A549 (cell line): Measurements from ENCODE around the gene MTOR. TPM values are rescaled to one million over a fixed set of nuclear protein-coding genes. Genes with fewer than 3 reads are reported as not detected.
"Not testable (repeated sequence)": the region's sequence is repeated elsewhere in the genome, so short reads cannot be mapped to it uniquely, and the experiment has no call there.

Experiments
- ATAC-seq, 2 experiments: fragments of 200-7000 bp in 1 of 2; fragments of >200 bp in 1 of 2; cut with Nextera tagmentation in 1 of 2; cut with Tn5 transposase in 1 of 2; 3 replicates each; pipeline versions ENCODE4 v1.8.0 to v1.9.1; 2018 to 2020; ENCODE audit warnings: mild to moderate bottlenecking in 1 of 2, moderate library complexity in 1 of 2
- CTCF ChIA-PET: fragments of 300-600 bp; sonication (Branson Sonifier 250); formaldehyde crosslinking; extraction: SDS; loops from one replicate; lab custom pipeline; 2021; ENCODE audit warnings: antibody characterized with exemption, inconsistent platforms; lab: Yijun Ruan, JAX
- POLR2A ChIA-PET: fragments of 350-600 bp; formaldehyde crosslinking; extraction: SDS; loops from one replicate; lab custom pipeline; 2021; ENCODE audit warnings: antibody characterized with exemption, inconsistent platforms; lab: Yijun Ruan, JAX
- DNase-seq, 2 experiments: peaks; one replicate each; pipeline versions ENCODE4 v3.0.0 to v3.0.0-alpha.2; 2011 to 2016; ENCODE audit warnings: low read depth in 1 of 2, low spot score in 1 of 2
- FAIRE-seq: peaks from 2 replicates; lab custom pipeline; 2011; peaks lifted over from hg19 to GRCh38; lab: Jason Lieb, UNC
- H3K27ac ChIP-seq, 2 experiments: fragments of >200 bp; sonication (Bioruptor Twin); formaldehyde crosslinking; 3 replicates each; pipeline ENCODE4 v1.5.1; 2016 to 2017
- H3K4me1 ChIP-seq: fragments of >200 bp; sonication (Bioruptor Twin); formaldehyde crosslinking; 3 replicates; pipeline ENCODE4 v1.6.1; 2016
- H3K4me2 ChIP-seq: fragments of >200 bp; sonication (Bioruptor Twin); formaldehyde crosslinking; 3 replicates; pipeline ENCODE4 v1.6.1; 2016
- H3K4me3 ChIP-seq: fragments of >200 bp; sonication (Bioruptor Twin); formaldehyde crosslinking; 3 replicates; pipeline ENCODE4 v1.5.1; 2016
- H3K9me3 ChIP-seq: fragments of >200 bp; sonication (Bioruptor Twin); formaldehyde crosslinking; 3 replicates; pipeline ENCODE4 v1.6.1; 2016
- CHD2 ChIP-seq: fragments of 150-350 bp; IDR thresholded peaks from 2 replicates; pipeline ENCODE4 v1.6.1; 2014; ENCODE audit warnings: low read length; ENCODE audit not compliant: partially characterized antibody
- FOSL2 ChIP-seq, 2 experiments: fragments of 450-650 bp in 1 of 2; fragments of >200 bp in 1 of 2; sonication (Bioruptor Twin) in 1 of 2; formaldehyde crosslinking; IDR thresholded peaks; 2 replicates each; pipeline versions ENCODE4 v1.5.0 to v1.6.1; 2016 to 2020; ENCODE audit warnings: mild to moderate bottlenecking in 1 of 2, moderate library complexity in 1 of 2
- JUN ChIP-seq, 2 experiments: fragments of >200 bp; sonication (Bioruptor Twin); formaldehyde crosslinking; IDR thresholded peaks; 2 replicates in 1 of 2; 3 replicates in 1 of 2; pipeline ENCODE4 v1.6.1; 2016 to 2017
- KDM5A ChIP-seq: fragments of 200-600 bp; sonication (generic); IDR thresholded peaks from 2 replicates; pipeline ENCODE4 v1.6.1; 2016; ENCODE audit warnings: antibody characterized with exemption, mild to moderate bottlenecking
- MYC ChIP-seq: IDR thresholded peaks from 2 replicates; pipeline ENCODE4 v1.6.1; 2012; ENCODE audit warnings: mild to moderate bottlenecking, inconsistent platforms, low read length, improper control_type of control experiment, borderline replicate concordance
- PHF8 ChIP-seq: fragments of 200-600 bp; sonication (generic); IDR thresholded peaks from 2 replicates; pipeline ENCODE4 v1.6.1; 2016; ENCODE audit warnings: low read depth, mild to moderate bottlenecking, antibody characterized with exemption, moderate library complexity, borderline replicate concordance
- POLR2A ChIP-seq: IDR thresholded peaks from 2 replicates; pipeline ENCODE4 v1.6.1; 2012; ENCODE audit warnings: mild to moderate bottlenecking, low read length
- ZC3H11A ChIP-seq: fragments of 450-650 bp; IDR thresholded peaks from 2 replicates; pipeline ENCODE4 v1.6.1; 2014; ENCODE audit warnings: antibody characterized with exemption, mild to moderate bottlenecking
- ZFP36 ChIP-seq: fragments of 450-650 bp; IDR thresholded peaks from 2 replicates; pipeline ENCODE4 v1.6.1; 2014; ENCODE audit warnings: borderline replicate concordance; ENCODE audit not compliant: partially characterized antibody
- WGBS: methylation state at CpG from one replicate; pipeline ENCODE4 v1.1.6; 2017; ENCODE audit errors: missing lambda C conversion rate; 5-methylcytosine and 5-hydroxymethylcytosine counted together
- polyA plus RNA-seq, 4 experiments: library from polyadenylated mRNA; depleted of rRNA in 3 of 4; stranded (reverse); fragments of >200 nt; fragmentation: RNase III in 1 of 4; extraction: RNeasy Plus Mini Kit Qiagen cat#74134 plus additional on column Dnase treatment in 1 of 4; gene quantifications; 2 replicates in 3 of 4; 3 replicates in 1 of 4; pipeline ENCODE4 v1.2.3, GENCODE V29; 2011 to 2017
- TF ChIP-seq, protein P1 (sequence below): fragments of >200 bp; sonication (Bioruptor Twin); formaldehyde crosslinking; IDR thresholded peaks from 2 replicates; pipeline ENCODE4 v1.6.1; 2016
- TF ChIP-seq, protein P2 (sequence below): IDR thresholded peaks from 2 replicates; pipeline ENCODE4 v1.6.1; 2012
- TF ChIP-seq, protein P3 (sequence below): fragments of 200-600 bp; sonication (generic); IDR thresholded peaks from 2 replicates; pipeline ENCODE4 v1.6.1; 2016; ENCODE audit warnings: antibody characterized with exemption, mild to moderate bottlenecking, moderate library complexity

Gene MTOR
- polyA plus RNA-seq, 2 of the 4 experiments (the other 2 are of a cell fraction), result 15.7 to 28.5 TPM

DNA sequence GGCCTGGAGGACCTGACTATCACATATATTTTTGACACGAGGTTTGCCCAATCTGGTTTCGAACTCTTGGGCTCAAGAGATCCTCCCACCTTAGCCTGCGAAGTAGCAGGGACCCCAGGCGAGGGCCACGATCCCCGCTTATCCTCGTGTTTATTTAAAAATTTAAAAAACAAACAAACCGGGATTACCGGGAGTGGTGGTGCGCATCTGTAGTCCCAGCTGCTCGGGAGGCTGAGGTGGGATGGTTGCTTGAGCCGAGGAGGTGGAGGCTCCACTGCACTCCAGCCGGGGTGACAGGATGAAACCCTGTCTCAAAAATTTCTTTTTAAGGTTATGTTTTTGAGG, 162.2 kb downstream of the MTOR start:
- TF ChIP-seq, protein P1, sequence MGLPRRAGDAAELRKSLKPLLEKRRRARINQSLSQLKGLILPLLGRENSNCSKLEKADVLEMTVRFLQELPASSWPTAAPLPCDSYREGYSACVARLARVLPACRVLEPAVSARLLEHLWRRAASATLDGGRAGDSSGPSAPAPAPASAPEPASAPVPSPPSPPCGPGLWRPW, result no peak
- 0 out of 2 replicates have a peak, but pooled peaks have one; percentile 23 for TF ChIP-seq MYC
- WGBS, result 58% methylated on average over 13 of the region's 13 CpGs
- DNase-seq, result no peak
- Histone ChIP-seq H3K4me1 (peaks cover 8% of the 10 kb centered on the region; the same call in 2 of the 3 replicates), H3K4me2 (peak overlapping the region; percentile 96), H3K27ac (peak overlapping the region; percentile 93 to 100), H3K4me3 (peak overlapping the region; percentile 88), H3K9me3 (no peaks in the 10 kb centered on the region)
- no peak for FAIRE-seq
- no peak for ATAC-seq
- POLR2A ChIA-PET, result interaction anchor here (0.7 to 1.5 kb wide), 7 partner anchors 9 to 172 kb away, joined by 3 to 5 read pairs (median 3); no protein-coding TSS in a partner anchor
- CTCF ChIA-PET, result interaction anchor here (2.9 kb wide), 1 partner anchor 63 kb away, joined by 16 read pairs; no protein-coding TSS in a partner anchor

DNA sequence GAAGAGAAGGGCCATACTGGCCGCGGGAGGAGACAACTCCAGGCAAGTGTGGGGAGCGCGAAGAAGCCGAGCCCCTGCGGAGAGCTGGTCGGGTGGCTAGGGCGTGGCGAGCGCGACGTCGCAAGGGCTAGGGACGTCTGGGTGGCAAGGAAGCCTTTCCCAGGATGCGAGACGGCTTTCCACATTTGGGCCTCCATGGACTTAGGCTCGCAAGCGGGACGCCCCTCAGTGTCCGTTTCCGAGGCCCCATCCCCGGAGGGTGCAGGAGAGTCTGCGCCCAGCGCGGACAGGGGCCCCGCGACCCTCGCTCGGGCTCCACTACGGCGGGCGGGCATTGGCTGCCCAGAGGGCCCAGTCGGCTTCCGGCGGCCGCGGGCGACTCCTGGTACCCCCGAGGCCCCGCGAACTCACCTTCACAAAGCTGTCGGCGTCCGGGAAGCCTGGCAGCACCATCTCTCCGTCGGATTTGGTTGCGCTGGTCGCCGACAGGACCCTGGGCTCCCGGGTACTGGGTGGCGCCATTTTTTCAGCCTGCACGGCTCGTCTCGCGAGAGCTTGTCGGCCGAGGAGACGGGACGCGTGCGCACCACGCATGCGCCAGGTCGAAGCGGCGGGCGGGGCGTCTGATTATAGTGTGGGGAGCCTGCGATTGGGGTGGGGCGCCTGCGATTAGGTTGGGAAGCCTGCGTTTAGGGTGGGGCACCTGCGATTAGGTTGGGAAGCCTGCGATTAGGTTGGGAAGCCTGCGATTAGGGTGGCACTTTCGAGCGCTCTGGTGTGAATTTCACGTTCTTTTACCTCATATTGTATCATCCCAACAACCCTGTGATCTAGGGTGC, 162.8 kb downstream of the MTOR start, which contains the start of gene EXOSC10:
EXOSC10 (minus strand) TSS at position 560 of the 839 bp plus-strand sequence; CDS start at position 522, 38 bp downstream.
- peak in 1 of 2 experiments; percentile 72; a peak in 1 of 5 replicates for TF ChIP-seq JUN (IDR thresholded peaks at IDR 0.05)
- TF ChIP-seq, protein P2, sequence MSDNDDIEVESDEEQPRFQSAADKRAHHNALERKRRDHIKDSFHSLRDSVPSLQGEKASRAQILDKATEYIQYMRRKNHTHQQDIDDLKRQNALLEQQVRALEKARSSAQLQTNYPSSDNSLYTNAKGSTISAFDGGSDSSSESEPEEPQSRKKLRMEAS, result peak; percentile 25; the same call in 1 of the 2 replicates
- TF ChIP-seq ZFP36, result no peak
- TF ChIP-seq FOSL2 (IDR thresholded peaks at IDR 0.05), result no peak
- no peak for TF ChIP-seq FOSL2 (CRISPR knock-in tag; IDR thresholded peaks at IDR 0.05)
- no peak for TF ChIP-seq ZC3H11A
- peak; percentile 74 for TF ChIP-seq PHF8
- TF ChIP-seq, protein P3, sequence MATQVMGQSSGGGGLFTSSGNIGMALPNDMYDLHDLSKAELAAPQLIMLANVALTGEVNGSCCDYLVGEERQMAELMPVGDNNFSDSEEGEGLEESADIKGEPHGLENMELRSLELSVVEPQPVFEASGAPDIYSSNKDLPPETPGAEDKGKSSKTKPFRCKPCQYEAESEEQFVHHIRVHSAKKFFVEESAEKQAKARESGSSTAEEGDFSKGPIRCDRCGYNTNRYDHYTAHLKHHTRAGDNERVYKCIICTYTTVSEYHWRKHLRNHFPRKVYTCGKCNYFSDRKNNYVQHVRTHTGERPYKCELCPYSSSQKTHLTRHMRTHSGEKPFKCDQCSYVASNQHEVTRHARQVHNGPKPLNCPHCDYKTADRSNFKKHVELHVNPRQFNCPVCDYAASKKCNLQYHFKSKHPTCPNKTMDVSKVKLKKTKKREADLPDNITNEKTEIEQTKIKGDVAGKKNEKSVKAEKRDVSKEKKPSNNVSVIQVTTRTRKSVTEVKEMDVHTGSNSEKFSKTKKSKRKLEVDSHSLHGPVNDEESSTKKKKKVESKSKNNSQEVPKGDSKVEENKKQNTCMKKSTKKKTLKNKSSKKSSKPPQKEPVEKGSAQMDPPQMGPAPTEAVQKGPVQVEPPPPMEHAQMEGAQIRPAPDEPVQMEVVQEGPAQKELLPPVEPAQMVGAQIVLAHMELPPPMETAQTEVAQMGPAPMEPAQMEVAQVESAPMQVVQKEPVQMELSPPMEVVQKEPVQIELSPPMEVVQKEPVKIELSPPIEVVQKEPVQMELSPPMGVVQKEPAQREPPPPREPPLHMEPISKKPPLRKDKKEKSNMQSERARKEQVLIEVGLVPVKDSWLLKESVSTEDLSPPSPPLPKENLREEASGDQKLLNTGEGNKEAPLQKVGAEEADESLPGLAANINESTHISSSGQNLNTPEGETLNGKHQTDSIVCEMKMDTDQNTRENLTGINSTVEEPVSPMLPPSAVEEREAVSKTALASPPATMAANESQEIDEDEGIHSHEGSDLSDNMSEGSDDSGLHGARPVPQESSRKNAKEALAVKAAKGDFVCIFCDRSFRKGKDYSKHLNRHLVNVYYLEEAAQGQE, result peak; percentile 70
- TF ChIP-seq CHD2, result peak; percentile 85
- peak; percentile 93 for TF ChIP-seq KDM5A
- TF ChIP-seq POLR2A, result peak; percentile 40
- CTCF ChIA-PET, result interaction anchor here (2.9 kb wide), 1 partner anchor 62 kb away, joined by 16 read pairs; no protein-coding TSS in a partner anchor
- no peak for FAIRE-seq
- H3K4me3 ChIP-seq, result peak within 1 kb of the TSS; percentile 88
- DNase-seq, result peak; percentile 84 to 88
- ATAC-seq, result peak; percentile 97
- H3K4me1 ChIP-seq, result peaks cover 8% of the 10 kb centered on the region; the same call in 2 of the 3 replicates
- peak within 1 kb of the TSS; percentile 96 for H3K4me2 ChIP-seq
- 2% methylated on average over 17 of the region's 78 CpGs for WGBS
- POLR2A ChIA-PET, result interaction anchor here (0.7 to 1.5 kb wide), 9 partner anchors 10 to 173 kb away, joined by 3 to 5 read pairs (median 3); partner anchors contain the start of gene MTOR
- no peaks in the 10 kb centered on the region for H3K9me3 ChIP-seq
- peak within 1 kb of the TSS; percentile 93 to 100 for H3K27ac ChIP-seq

DNA sequence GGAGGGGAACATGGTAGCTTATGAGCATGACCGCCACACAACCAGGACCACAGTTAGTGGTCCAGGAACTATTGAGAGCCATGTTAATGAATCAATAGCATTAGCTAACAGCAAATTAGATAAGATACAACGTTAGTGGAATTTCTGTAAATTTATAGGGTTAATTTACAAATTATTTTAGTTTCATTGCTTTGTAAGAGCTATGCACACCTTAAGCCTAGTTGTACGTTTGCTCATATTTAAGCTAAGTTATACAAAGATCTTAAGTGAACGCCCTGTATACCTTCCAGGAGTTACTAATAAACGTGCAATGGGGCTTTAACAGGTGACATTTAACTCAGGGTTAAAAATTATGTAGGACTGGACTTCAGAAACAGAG, 163.4 kb downstream of the MTOR start:
- Histone ChIP-seq H3K4me1 (peaks cover 8% of the 10 kb centered on the region; the same call in 2 of the 3 replicates), H3K27ac (peak overlapping the region; percentile 93 to 100), H3K4me2 (peak overlapping the region; percentile 96), H3K9me3 (no peaks in the 10 kb centered on the region)
- FAIRE-seq (no peak), DNase-seq (no peak), ATAC-seq (no peak)
- ChIA-PET CTCF (interaction anchor here (2.9 kb wide), 1 partner anchor 61 kb away, joined by 16 read pairs; no protein-coding TSS in a partner anchor), POLR2A (interaction anchor here (0.6 to 1.5 kb wide), 4 partner anchors 13 to 644 kb away, joined by 3 read pairs; no protein-coding TSS in a partner anchor)
- TF ChIP-seq, protein P1, result no peak
- TF ChIP-seq, all 56 proteins: peak for 0
- H3K4me3 ChIP-seq, result peak overlapping the region; percentile 88
- 13% methylated on average over 5 of the region's 5 CpGs for WGBS

DNA sequence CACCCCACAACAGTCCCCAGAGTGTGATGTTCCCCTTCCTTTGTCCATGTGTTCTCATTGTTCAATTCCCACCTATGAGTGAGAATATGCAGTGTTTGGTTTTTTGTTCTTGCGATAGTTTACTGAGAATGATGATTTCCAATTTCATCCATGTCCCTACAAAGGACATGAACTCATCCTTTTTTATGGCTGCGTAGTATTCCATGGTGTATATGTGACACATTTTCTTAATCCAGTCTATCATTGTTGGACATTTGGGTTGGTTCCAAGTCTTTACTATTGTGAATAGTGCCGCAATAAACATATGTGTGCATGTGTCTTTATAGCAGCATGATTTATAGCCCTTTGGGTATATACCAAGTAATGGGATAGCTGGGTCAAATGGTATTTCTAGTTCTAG, 178.6 kb downstream of the MTOR start:
- H3K27ac ChIP-seq, H3K4me1 ChIP-seq, H3K4me3 ChIP-seq, FAIRE-seq, POLR2A ChIA-PET, H3K9me3 ChIP-seq, CTCF ChIA-PET, ATAC-seq, H3K4me2 ChIP-seq, DNase-seq: not testable (repeated sequence)
- 63% methylated on average over 3 of the region's 3 CpGs for WGBS
